Daoy (cell line): Measurements from ENCODE around the gene C17orf100. TPM values are rescaled to one million over a fixed set of nuclear protein-coding genes. Genes with fewer than 3 reads are reported as not detected.

Experiments
- DNase-seq: peaks from one replicate; pipeline ENCODE4 v3.0.0-alpha.2; 2015; ENCODE audit warnings: low read depth
- total RNA-seq: library from RNA; depleted of rRNA; stranded (reverse); fragments of >200 nt; shearing (Covaris generic); gene quantifications from 2 replicates; pipeline ENCODE4 v1.2.3, GENCODE V29; 2014; rRNA removed

C17orf100 gene
- total RNA-seq = 0.06 and 0.71 TPM in 2 replicates

DNA sequence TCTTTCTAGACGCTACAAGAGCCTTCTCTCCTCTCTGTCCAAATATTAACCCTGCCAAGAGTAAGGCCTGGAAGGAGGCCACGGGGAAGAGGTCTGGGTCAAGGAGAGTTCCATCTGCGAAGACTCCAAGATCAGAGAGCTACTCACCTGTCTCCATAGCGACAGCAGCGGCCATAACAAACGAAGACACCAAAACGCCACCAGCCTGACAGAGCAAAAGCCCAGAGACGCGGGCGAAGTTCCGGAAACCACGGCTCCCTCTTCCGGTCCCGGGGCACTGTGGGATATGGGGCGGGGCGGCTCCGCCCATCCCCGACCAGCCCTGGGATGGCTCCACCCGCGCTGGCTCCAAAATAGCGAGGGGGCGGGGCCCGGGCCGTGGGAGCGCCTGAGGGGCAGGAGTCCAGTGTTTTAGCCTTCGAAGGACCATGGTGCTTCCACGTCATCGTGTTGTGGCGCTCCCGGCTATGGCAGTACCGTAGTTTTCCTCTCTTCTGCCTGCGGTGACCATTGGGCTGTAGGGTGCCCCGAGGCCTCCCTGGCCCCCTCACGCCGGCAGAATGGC lies at the start of gene C17orf100, which contains the start of gene MED31:
Gene C17orf100 (plus strand): TSS at position 409 of the 565 bp plus-strand sequence. CDS start 152 bp downstream, at position 561.
Gene MED31 (minus strand): TSS at position 252 of the 565 bp plus-strand sequence. CDS start 77 bp downstream, at position 175.
- DNase-seq = peak; percentile 97

DNA sequence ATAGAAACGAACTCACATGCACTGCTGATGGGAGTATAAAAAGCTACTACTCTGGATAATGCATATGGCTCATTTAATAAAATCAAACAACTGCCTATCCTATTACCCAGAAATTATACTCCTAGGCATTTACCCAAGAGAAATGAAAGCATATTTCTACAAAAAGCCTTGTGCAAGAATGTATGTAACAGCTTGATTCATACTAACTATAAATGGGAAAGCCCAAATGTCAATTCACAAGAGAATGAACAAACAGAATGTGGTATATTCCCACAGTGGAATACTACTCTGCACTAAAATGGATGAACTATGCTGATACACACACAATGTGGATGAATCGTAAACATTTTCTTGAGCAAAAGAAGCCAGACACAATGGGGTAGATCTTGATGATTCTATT lies 49.4 kb upstream of the C17orf100 start:
- no peak for DNase-seq

DNA sequence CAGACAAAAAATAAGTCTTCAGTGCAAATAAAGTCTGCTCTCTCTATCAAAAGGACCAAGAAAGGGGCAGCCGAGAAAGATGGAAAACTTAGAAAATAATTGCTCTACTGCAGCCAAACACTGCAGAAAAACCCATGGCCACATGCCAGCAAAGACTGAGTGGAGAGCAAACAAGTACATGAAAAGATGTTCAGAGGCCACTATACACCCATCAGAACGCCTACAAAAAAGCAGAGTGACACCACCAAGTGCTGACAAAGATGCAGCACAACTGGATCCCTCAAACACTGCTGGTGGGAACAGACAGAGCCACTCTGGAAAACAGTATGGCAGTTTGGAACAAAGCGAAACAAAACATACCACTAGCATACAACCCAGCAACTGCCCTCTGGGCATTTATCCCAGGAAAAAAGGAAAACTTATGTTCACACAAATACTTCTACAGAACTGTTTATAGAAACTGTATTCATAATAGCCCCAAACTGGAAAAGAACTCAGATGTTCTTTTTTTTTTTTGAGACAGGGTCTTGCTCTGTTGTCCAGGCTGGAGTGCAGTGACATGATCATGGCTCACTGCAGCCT lies 47.7 kb upstream of the C17orf100 start:
- DNase-seq = no peak

DNA sequence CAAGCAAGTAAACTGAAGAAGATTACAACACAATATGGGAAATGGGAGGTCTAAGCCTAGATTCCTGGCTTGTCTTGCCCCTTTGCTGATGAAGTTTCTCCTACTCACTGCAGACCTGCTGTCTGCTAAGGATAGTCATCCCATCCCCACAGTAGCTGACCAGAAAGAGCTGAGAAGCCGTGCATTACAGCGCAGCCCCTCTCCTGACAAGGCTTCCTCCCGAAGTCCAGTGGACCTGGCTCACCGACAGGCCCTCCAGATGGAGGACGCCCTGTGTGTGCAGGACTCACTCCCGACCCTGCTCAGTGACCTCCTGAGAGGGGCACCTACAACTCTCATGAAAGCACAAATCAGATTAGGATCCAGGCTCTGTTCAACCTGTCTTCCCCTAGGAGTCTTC lies 46.4 kb upstream of the C17orf100 start:
- DNase-seq = no peak

DNA sequence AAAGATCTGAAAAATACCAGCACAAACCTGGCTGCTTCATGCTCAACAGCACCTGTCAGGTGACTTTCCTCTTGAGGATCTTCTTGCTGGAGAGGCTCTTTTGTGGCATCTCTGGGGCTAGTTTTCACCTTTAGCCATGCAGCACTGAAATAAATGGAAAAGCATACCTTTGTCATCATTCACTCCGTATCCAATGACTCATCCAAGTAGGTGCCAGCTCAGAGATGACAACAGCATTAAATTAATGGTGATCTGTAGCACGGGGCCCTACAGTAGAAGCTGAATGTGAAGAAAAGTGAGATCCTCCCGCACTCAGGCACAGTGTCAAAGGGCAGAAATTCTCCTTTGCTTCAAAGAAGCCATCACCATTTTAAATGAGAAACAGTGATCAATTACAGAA lies 43.2 kb upstream of the C17orf100 start:
- peak; percentile 35 for DNase-seq

DNA sequence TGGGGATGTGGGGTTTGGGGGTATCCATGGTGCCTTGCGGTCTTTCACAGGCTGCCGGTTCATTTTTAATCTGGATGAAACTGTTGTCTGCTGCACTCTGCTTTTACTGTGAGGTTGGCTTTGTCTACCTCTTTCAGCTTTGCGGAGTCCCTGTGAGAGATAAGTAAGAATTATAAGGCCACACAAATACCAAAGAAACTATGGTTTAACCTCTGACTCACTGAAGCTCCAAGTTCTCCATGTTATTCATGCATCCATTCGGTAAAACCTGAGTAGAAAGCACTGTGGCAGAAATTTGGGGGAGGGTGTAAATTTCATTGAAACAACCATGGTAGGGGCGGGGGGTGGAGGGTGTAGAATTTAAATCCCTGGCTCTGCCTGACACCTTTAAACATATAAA lies 41.6 kb upstream of the C17orf100 start:
- no peak for DNase-seq

DNA sequence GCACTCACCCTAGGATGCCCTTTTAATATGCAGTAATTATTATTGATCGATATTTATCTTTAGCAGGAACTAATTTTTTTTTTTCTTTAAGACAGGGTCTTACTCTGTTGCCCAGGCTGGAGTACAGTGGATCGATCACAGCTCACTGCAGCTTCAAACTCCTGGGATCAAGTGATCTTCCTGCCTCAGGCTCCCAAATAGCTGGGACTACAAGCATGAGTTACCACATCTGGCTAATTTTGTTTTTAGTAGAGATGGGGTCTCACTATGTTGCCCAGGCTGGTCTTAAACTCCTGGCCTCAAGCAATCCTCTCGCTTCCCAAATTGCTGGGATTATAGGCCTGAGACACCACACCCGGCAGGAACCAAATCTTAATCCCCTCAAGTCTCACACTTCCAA lies 40.3 kb upstream of the C17orf100 start:
- DNase-seq = no peak

DNA sequence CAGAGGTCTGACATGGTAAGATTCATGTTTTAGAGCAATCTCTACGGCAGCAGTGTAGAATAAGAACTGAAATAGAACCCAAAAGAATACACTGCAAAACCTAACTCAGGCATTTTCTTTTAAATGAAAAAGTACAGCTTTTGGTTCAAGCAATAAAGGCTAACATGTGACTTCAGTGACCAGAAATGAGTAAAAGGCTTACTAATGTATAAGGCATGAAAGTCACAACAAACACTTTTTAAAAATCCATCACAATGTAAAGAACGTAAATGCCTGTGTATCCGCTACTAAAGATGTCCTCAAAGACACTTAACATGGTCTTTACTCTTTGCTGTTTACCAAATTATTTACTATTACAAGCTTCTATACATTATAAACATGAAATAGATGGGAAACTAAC lies 27.6 kb upstream of the C17orf100 start:
- no peak for DNase-seq

DNA sequence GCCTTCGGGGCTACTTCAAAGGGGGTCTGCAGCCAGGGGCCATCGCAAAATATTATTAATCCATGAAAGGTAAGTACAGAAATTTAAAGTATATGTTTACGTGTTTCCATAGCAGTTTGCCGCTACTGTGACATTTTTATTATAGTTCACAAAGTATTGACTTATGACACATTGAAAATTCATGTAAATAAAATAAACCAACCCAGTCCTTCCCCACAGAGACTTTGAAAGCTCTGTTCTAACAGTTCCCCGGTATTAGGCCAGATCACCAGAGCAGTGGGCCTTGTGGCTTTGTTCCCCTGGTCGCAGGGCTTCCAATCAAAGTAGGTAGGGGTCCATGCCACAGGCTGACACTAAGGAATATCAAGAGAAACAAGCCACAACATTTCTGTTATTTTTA lies 24.9 kb upstream of the C17orf100 start:
- DNase-seq = no peak

DNA sequence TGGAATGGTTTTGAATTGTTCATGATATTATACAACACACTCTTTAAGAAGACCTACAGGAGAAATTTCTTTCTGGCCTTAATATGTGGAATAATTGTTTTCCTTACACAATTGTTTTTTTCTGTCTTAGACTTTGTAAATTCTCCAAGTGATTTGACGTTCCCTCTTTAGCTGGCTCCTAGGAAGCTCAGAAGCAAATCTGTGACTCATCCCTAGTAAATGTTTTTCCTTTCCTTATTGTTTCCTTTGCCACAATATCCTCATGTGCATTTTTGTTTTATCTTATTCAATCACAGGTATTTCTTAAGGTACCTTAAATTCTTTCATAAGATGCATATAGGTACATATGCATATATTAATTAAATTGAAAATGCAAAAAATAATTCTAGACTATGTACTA lies 24.5 kb upstream of the C17orf100 start:
- no peak for DNase-seq

DNA sequence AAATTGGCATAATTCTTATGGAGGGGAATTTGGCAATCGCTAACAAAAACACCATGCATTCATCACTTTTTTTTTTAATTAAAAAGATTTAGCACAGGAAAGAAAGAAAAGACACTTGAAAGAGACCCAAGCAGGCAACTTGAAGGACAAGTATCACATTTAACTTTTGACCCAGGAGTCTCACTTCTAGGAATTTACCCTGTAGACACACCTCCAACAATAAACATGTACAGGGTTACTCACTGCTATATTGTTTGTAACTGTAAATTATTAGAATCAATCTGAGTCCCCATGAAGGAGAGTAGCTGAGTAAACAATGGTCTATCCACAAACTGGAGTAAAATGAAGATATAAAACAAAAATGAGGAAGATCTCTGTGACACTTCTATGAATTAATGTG lies 21.2 kb upstream of the C17orf100 start:
- DNase-seq = no peak

DNA sequence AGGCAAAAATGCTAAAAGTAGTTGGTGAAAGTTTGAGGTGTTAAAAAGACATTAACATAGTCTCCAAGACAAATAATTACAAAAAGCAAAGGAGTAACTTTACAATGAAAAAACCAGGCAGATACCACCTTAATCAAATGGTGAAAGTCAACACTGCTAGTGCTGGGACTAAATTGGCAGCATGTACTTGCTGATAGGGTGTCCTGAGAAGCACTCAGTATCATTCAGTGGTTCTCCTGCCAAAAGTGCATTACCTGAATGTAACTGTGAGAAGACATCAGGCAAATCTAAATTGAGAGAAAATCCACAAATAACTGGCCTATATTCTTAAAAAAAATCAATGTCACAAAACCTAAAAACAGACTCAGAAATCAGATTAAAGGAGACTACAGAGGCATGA lies 19.0 kb upstream of the C17orf100 start:
- DNase-seq = no peak

DNA sequence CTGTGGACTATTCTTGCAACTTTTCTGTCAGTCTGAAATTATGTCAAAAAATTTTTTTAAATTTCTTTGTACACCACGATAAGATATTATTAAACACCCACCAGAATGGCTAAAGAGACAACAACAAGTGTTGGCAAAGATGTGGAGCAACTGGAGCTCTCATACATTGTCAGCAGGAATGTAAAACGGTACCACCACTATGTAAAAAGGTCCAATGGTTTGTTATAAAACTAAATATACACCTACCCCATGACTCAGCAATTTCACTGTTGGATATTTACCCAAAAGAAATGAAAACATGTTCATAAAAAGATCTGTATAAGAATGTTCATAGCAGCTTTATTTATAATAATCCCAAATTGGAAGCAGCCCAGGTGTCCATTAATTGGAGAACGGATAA lies 18.3 kb upstream of the C17orf100 start:
- DNase-seq = no peak

DNA sequence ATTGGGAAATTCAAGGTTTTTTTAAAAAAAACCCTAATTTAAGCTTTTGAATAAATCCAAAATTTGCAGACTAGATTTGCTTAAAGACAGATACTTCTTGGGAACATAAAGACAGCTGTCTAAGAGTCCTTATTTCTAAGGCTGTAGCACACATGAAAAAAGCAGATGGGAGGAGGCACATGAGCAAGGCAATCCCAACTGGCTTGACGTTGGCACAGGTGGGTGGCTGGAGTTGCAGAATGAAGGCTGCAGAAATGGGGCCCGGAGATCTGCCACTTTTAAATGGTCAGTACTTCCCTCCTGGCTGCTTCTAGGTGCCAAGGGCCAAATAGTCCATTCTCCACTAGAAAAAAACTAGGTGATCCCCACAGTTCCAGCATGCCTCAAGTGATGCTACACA lies 15.5 kb upstream of the C17orf100 start:
- DNase-seq = no peak

DNA sequence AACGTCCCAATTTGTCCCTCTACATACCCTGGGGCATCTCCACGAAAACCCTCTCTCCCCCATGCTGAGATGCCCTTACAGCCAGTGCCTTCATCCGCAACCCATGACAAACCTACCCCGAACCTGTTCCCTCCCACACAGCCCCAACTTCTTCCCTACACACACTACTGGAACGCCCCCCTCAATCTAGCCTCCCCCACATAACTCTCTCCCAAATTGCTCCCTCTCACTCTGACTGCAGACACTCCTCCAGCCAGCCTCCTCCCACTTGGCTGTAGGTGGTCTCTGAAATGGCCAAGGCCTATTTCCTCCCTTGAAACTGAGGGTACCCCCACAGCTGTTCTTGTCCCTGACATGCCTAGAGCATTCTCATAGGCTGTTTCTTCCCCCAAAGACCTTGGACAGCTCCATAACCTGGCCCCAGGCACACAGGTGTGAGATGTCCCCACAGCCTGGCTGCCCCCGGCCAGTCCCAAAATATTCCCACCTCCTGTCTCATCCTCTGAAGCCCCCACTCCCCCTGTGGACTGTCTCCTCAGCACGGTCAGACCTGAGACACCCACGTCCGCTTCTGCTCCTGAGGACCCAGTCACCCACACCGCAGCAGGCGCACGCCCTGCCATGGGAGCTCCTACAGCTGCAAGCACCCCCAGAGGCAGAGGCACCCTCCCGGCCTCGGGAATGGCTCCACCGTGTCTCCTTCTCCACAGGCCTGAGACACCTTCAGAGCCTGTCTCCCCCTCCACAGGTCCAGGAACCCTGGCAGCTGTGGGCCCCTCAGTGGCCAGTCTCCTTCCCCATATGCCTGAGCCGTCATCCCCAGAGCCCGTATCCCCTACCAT lies 14.7 kb upstream of the C17orf100 start:
- DNase-seq = no peak

DNA sequence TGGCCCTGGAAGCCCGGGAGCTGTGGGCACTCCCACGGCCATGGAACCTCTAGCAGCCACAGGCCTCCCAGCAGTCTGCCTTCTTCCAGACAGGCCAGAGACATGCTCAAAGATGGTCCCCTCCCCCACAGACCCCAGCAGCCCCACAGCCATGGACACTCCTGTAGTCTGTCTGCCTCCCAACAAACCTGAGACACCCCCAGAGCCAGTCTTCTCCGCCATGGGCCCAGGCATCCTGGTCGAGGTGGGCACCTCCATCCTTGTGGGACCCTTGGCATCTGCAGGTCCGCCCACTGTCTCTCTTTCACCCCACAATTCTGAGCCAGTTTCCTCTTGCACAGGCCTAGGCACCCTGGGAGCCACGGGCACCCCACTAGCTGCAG lies 14.1 kb upstream of the C17orf100 start:
- no peak for DNase-seq

DNA sequence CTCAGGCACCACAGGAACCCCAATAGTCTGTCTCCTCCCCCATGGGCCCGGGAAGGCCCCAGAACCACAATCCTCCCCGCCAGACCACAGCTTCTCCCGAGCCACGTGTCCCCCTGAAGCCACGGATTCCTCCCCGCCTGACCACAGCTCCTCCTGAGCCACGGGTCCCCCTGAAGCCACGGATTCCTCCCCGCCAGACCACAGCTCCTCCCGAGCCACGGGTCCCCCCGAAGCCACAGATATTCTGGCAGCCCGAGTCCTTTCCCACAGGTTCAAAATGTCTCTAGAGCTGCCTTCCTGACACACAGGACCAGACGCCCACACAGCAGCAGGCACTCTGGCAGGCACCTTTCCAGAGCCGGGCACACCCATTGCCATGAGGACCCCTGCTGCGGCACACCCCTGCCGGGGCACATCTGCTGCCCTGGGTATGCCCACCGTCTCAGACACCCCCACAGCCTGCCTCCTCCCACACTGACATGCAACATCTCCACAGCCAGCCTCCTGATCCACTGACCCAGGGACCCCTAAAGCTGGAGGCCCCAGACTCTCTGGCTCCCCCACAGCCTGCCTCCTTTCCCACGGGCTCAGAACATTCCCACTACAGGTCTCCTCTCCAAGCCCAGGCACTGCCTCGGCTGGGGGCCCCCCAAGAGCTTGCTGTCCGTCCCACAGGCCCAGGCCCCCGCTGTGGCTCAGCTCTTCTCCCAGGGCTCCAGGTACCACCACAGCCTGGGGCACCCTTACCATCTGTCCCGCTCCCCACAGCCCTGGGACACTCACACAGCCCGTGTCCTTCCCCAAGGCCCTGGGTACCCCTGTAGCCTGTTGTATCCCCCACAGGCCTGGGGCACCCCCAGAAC lies 13.3 kb upstream of the C17orf100 start:
- no peak for DNase-seq

DNA sequence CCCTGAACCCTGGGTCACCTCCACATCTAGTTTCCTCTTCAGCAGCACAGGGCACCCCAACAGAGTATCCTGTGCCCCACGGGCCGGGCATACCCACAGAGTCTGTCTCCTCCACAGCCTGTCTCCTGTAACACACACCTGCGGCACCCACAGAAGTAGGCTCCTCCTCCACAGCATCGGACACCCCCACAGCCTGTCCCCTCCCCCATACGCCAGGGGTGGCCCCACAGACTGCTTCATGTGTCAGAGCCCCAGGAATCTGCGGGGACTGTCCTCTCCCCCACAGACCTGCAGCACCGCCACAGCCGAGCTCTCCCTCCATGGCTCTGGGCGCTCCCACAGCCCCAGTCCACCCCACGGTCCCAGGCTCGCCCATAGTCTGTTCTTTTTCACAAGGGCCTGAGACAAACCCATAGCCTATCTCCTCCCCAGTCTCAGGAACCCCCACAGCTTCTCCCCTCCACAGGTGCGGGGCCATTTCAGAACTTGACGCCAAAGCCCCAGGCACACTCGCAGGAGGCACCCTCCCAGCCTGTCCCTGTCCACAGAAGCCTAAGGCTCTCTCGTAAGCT lies 12.5 kb upstream of the C17orf100 start:
- DNase-seq = no peak

DNA sequence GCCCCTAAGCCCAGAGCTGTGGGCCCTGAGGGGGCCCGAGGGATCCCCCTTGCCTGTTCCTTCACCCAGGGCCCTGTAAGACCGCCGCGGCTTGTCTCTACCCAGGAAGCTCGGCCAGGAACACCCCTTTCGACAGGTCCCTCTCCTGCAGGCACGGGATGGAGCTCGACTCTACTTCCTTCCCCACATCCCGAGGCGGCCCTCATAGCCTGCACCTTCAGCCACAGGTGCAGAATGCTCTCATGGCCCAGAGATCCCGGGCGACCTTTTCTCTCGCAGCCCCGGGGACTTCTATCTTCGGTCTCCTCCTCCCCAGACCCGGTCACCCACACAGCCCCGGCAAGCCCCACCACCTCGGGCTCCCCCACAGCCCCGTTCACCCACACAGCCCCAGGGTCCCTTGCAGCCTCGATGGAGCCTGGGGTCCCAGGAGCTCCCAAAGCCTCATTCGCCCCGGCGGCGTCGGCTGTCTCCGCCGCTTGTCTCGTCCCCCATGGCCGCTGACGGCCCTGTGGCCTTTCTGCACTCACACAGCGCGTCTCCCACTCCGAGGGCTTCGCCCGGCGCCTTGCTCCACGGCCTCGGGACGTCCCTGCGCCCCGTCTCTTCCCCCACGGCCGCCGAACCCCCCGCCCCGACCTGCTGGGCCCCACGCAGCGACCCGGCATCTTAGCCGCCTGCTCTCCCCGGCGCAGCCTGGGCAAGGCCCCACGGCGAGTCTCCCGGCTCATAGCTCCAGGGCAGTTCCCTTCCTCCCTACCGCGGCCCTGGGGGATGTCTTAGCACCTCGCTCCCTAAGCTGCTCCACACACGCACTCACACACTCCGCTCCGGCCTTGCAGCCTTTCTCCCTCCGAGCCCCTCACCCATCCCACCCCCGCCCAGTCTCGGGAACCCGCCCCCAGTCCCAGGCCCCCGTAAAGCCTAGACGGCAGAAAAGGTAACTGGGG lies 11.7 kb upstream of the C17orf100 start:
- peak; percentile 51 for DNase-seq

DNA sequence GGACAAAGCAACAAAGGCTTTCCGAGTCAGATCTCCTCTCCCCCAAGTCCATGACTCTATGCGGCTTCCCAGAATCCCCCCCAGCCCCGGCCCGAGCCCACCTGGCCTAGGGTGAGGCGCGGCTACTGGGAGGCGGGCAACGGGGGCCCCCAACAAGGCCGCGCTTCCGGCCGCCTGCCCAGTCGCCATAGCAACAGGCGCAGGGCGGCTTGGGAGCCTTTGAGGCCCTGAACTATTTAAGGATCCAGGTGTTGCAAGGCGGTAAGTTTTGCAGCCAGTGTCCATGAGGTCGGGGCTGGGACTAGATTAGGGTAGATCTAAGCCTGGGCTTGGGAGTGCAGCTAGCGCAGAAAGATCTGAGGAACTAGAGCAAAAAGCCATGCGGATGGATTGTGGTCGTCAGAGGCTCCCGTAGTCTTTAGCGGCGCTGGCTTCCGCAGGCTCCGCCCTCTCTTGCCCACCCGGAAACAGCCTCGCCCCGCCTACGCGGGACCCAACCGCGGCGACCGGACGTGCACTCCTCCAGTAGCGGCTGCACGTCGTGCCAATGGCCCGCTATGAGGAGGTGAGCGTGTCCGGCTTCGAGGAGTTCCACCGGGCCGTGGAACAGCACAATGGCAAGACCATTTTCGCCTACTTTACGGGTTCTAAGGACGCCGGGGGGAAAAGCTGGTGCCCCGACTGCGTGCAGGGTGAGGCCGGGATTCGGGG lies 10.9 kb upstream of the C17orf100 start, which contains the start of the genes KIAA0753 and TXNDC17:
Gene KIAA0753 (minus strand): TSS at position 176 of the 711 bp plus-strand sequence. CDS start 5,608 bp downstream, outside the sequence.
Gene TXNDC17 (plus strand): TSS at position 525 of the 711 bp plus-strand sequence. CDS start 23 bp downstream, at position 548.
- peak; percentile 96 for DNase-seq
